ENCODE results near the gene TMEM132C. TPM values are rescaled to one million over a fixed set of nuclear protein-coding genes. Genes with fewer than 3 reads are reported as not detected.

The TMEM132C gene
- total and polyA plus RNA-seq, 2 donors (not counting 3 experiments of a cell fraction or from before 2014, with no cell fraction given): not detected

DNA sequence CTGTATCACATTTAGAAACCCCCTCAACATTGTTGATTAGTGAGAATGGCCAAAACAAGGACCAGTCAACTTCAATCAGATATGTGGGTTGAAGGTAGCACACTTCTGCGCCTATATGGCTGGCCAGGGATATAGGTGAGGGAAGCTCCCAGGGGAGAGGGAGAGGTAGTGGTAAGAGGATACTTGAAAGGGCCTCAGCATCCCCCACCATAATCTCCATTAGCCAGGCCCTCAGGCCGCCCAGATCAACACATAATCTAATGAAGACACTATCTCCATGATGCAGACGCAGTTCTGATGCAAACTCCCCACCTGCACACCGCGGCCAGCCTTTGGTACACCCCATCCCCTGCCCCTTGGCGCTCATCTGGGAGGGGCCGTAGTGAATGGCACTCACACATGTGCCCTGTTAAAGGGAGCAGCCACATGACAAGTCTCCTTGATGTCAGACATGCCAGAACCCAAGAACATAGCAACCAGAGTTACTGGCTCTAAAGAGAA is 158.0 kb downstream of the TMEM132C start:
- Histone ChIP-seq H3K4me3 (replicated peaks in 1 of 3; ENCODE audit: insufficient read depth in 1 of 3, low read depth in 1 of 3, low read length in 3 of 3) (no peak overlapping the region), H3K36me3 (ENCODE audit: control insufficient read depth in 2 of 2, extremely low read depth in 1 of 2, insufficient read depth in 2 of 2, low read length in 2 of 2) (no peaks in the 10 kb centered on the region), H4K20me1 (replicated peaks; ENCODE audit: control insufficient read depth, extremely low read depth, insufficient read depth, low read length) (no peaks in the 10 kb centered on the region), H3K4me1 (ENCODE audit: control insufficient read depth, extremely low read depth, insufficient read depth, low read length) (no peaks in the 10 kb centered on the region), H3K27ac (ENCODE audit: insufficient read depth, low read depth, low read length) (no peak overlapping the region), H3K27me3 (ENCODE audit: control insufficient read depth in 2 of 2, insufficient read depth in 2 of 2, low read length in 2 of 2) (no peaks in the 10 kb centered on the region), H3K9me1 (replicated peaks; ENCODE audit: control insufficient read depth, extremely low read depth, insufficient read depth, low read length) (no peaks in the 10 kb centered on the region), H3K79me2 (ENCODE audit: control insufficient read depth, insufficient read depth, low read length) (no peaks in the 10 kb centered on the region), H2AFZ (ENCODE audit: low read depth, low read length) (no peak overlapping the region), H3K4me2 (ENCODE audit: insufficient read depth, low read length) (no peak overlapping the region), H3K9me3 (replicated peaks; ENCODE audit: control insufficient read depth, insufficient read depth, low read length) (peaks cover 8% of the 10 kb centered on the region), H3K9ac (replicated peaks; ENCODE audit: extremely low read depth, insufficient read depth, low read length) (no peak overlapping the region)
- TF ChIP-seq MYC (IDR thresholded peaks at IDR 0.05; ENCODE audit: low read depth, low read length) (no peak), FOS (IDR thresholded peaks at IDR 0.05; ENCODE audit: borderline replicate concordance, insufficient read depth, low read length) (no peak), POLR2AphosphoS5 (IDR thresholded peaks at IDR 0.05; ENCODE audit: insufficient read depth, low read depth, low read length) (no peak), JUN (IDR thresholded peaks at IDR 0.05; ENCODE audit: borderline replicate concordance, insufficient read depth, insufficient read length, low read depth) (no peak), EZH2 (IDR thresholded peaks at IDR 0.05; ENCODE audit: borderline replicate concordance, low read depth, low read length, severe bottlenecking) (no peak), POLR2A (IDR thresholded peaks at IDR 0.05; ENCODE audit: low read depth, low read length) (no peak), GATA2 (IDR thresholded peaks at IDR 0.05; ENCODE audit: insufficient read depth, insufficient read length, low read depth, low read length) (no peak)
- TF ChIP-seq, protein P1, sequence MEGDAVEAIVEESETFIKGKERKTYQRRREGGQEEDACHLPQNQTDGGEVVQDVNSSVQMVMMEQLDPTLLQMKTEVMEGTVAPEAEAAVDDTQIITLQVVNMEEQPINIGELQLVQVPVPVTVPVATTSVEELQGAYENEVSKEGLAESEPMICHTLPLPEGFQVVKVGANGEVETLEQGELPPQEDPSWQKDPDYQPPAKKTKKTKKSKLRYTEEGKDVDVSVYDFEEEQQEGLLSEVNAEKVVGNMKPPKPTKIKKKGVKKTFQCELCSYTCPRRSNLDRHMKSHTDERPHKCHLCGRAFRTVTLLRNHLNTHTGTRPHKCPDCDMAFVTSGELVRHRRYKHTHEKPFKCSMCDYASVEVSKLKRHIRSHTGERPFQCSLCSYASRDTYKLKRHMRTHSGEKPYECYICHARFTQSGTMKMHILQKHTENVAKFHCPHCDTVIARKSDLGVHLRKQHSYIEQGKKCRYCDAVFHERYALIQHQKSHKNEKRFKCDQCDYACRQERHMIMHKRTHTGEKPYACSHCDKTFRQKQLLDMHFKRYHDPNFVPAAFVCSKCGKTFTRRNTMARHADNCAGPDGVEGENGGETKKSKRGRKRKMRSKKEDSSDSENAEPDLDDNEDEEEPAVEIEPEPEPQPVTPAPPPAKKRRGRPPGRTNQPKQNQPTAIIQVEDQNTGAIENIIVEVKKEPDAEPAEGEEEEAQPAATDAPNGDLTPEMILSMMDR (IDR thresholded peaks at IDR 0.05; ENCODE audit: extremely low read depth in 1 of 2, insufficient read depth in 1 of 2, low read depth in 1 of 2, low read length in 2 of 2): no peak
- TF ChIP-seq, protein P2, sequence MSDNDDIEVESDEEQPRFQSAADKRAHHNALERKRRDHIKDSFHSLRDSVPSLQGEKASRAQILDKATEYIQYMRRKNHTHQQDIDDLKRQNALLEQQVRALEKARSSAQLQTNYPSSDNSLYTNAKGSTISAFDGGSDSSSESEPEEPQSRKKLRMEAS (IDR thresholded peaks at IDR 0.05; ENCODE audit: insufficient read depth, insufficient read length): no peak
- ChIA-PET POLR2A (no interaction called here), CTCF (no interaction called here)
- DNase-seq (ENCODE audit: low read depth, low spot score) (no peak), FAIRE-seq (no peak)
- intact Hi-C loops (cut with micrococcal nuclease) (no loop called here), dilution Hi-C loops (cut with MboI; ENCODE audit: extremely low pct_ligation_motif_present, low sequenced_read_pairs) (no loop called here)
- BruUV-seq (replicated peaks): no TSS peak

All from endothelial cell of umbilical vein (primary cell).